Right lobe of liver (tissue), 4 donors: ENCODE results near the gene NRM.

ENCODE experiments used
- POLR2A ChIP-seq: fragments of 450-650 bp; IDR thresholded peaks from one replicate; pipeline ENCODE4 v1.6.1; 2017; ENCODE audit warnings: antibody characterized with exemption, mild to moderate bottlenecking
- TF ChIP-seq, protein P1 (sequence below), 4 donors: fragments of 200-600 bp in 3 of 4; fragments of 450-650 bp in 1 of 4; IDR thresholded peaks; one replicate each; pipeline versions ENCODE4 v1.5.1 to v1.8.0; 2016 to 2022; ENCODE audit warnings: antibody characterized with exemption in 4 of 4, mild to moderate bottlenecking in 2 of 4
- donor health status: DM: no; HTN: no; CAD: no.
- donor health status: DM: no; HTN: no; CAD: no.
- donor health status: DM: no; HTN: yes; CAD: no.

DNA sequence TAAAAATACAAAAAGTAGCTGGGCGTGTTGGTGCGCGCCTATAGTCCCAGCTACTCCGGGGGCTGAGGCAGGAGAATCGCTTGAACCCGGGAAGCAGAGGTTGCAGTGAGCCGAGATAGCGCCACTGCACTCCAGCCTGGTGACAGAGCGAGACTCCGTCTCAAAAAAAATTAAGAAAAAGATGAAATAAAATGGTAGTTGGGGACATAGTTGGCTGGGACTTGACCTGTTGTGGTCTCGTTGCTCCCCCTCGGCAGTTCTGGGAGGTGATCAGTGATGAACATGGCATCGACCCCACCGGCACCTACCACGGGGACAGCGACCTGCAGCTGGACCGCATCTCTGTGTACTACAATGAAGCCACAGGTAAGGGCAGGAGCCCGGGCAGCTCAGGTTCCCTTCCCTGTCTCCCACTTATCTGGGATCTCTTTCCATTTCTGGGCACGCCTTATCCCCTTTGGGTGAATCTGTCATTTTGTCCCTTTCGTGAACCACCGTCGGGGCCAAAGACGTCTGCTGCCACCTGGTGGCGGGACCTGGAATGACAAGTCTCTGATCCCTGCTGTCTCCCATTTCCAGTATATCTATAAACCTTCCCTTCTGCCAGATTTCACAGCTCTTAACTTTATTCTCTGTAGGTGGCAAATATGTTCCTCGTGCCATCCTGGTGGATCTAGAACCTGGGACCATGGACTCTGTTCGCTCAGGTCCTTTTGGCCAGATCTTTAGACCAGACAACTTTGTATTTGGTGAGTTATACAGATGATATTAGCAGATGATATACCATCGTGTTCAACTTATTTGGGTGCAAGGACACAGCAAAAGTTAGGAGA is 31.7 kb upstream of the NRM start:
- TF ChIP-seq, protein P1, sequence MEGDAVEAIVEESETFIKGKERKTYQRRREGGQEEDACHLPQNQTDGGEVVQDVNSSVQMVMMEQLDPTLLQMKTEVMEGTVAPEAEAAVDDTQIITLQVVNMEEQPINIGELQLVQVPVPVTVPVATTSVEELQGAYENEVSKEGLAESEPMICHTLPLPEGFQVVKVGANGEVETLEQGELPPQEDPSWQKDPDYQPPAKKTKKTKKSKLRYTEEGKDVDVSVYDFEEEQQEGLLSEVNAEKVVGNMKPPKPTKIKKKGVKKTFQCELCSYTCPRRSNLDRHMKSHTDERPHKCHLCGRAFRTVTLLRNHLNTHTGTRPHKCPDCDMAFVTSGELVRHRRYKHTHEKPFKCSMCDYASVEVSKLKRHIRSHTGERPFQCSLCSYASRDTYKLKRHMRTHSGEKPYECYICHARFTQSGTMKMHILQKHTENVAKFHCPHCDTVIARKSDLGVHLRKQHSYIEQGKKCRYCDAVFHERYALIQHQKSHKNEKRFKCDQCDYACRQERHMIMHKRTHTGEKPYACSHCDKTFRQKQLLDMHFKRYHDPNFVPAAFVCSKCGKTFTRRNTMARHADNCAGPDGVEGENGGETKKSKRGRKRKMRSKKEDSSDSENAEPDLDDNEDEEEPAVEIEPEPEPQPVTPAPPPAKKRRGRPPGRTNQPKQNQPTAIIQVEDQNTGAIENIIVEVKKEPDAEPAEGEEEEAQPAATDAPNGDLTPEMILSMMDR (IDR thresholded peaks at IDR 0.05), result peak; percentile 91 to 97 (median 96)
- no peak for TF ChIP-seq POLR2A
